Heart right ventricle (tissue), 16 donors: Measurements from ENCODE around the gene VPS18. TPM values are rescaled to one million over a fixed set of nuclear protein-coding genes. Genes with fewer than 3 reads are reported as not detected.
A peak's percentile ranks its signal among the peaks of the same experiment; 100 is the strongest.

ENCODE experiments used
- ATAC-seq, 8 donors: fragments of 200-7000 bp; cut with Tn5 transposase; one replicate each; pipeline ENCODE4 v1.9.1; 2020; ENCODE audit warnings: mild to moderate bottlenecking in 8 of 8, moderate library complexity in 8 of 8, moderate number of reproducible peaks in 1 of 8
- DNase-seq, 2 donors: peaks; one replicate each; pipeline ENCODE4 v3.0.0-alpha.2; 2020
- H3K27ac ChIP-seq, 10 donors: fragments of 200-600 bp; sonication (generic) in 2 of 10; one replicate each; pipeline versions ENCODE4 v1.5.0 to v1.8.0; 2020 to 2022; ENCODE audit warnings: mild to moderate bottlenecking in 3 of 10
- H3K27me3 ChIP-seq, 7 donors: fragments of 200-600 bp; one replicate each; pipeline ENCODE4 v1.8.0; 2021 to 2022; ENCODE audit warnings: mild to moderate bottlenecking in 2 of 7
- H3K36me3 ChIP-seq, 9 donors: fragments of 200-600 bp; sonication (generic) in 1 of 9; one replicate each; pipeline versions ENCODE4 v1.5.0 to v1.8.0; 2020 to 2022; ENCODE audit warnings: mild to moderate bottlenecking in 2 of 9
- H3K4me1 ChIP-seq, 9 donors: fragments of 200-600 bp; sonication (generic) in 1 of 9; one replicate each; pipeline versions ENCODE4 v1.5.0 to v1.8.0; 2020 to 2022; ENCODE audit warnings: mild to moderate bottlenecking in 4 of 9
- H3K4me3 ChIP-seq, 10 donors: fragments of 200-600 bp; sonication (generic) in 2 of 10; one replicate each; pipeline versions ENCODE4 v1.5.0 to v1.8.0; 2020 to 2022; ENCODE audit warnings: mild to moderate bottlenecking in 7 of 10, moderate library complexity in 2 of 10
- H3K9me3 ChIP-seq, 11 donors: fragments of 200-600 bp in 10 of 11; sonication (generic) in 2 of 11; one replicate each; pipeline versions ENCODE4 v1.5.0 to v1.8.0; 2013 to 2022; ENCODE audit warnings: mild to moderate bottlenecking in 2 of 11, control low read depth in 1 of 11, moderate library complexity in 1 of 11
- CTCF ChIP-seq, 9 donors: fragments of 200-600 bp; sonication (generic) in 2 of 9; IDR thresholded peaks; one replicate each; pipeline versions ENCODE4 v1.5.0 to v1.8.0; 2021 to 2022; ENCODE audit warnings: antibody characterized with exemption in 9 of 9, mild to moderate bottlenecking in 5 of 9, moderate library complexity in 1 of 9
- WGBS, 2 donors: extraction: QIAGEN DNeasy Blood & Tissue Kit; methylation state at CpG; one replicate each; pipeline ENCODE4 v1.1.7; 2013; ENCODE audit warnings: inconsistent platforms in 1 of 2; 5-methylcytosine and 5-hydroxymethylcytosine counted together
- intact Hi-C, 10 donors: fragments of 100-400 bp; cut with DNase I; formaldehyde crosslinking; loops; one replicate each; pipeline versions ENCODE4 v1.11.1 to v1.14.2; 2022
- long read RNA-seq, 3 donors: library from polyadenylated mRNA; unstranded; transcript quantifications; one replicate each; pipeline ENCODE4 v2.0.0, GENCODE V29; 2020 to 2021
- polyA plus RNA-seq, 2 donors: library from polyadenylated mRNA; stranded (reverse); fragments of 200-250 nt; gene quantifications; one replicate each; pipeline ENCODE4 v1.2.3, GENCODE V29; 2013
- total RNA-seq, 10 donors: library from RNA; stranded (reverse); fragmentation: NEBNext Ultra II Directional in 3 of 10; extraction: Animal tissue kit (Norgen Biotek cat#: 25700) in 3 of 10; gene quantifications; one replicate each; pipeline versions ENCODE4 v1.2.1 to v1.2.4, GENCODE V29; 2021 to 2023
- donor health status: Arrhythmogenic right ventricular cardiomyopathy.
- donor health status: ischemic (EF 13 %, LVEDD 7.1; RV severe dilation, severe dysfunction).
- donor health status: healthy with polysubstance abuse.
- donor health status: DM: no; HTN: yes; CAD: no.
- donor health status: DM: no; HTN: no; CAD: no.
- donor health status: ischemic (EF 25% LVEDD 6.9; RV normal size, moderate dysfunction).
- donor health status: ischemic (EF 25% LVEDD 5.7; RV mildly dilated, moderate dysfunction).
- donor health status: healthy.
- donor health status: DM: yes; HTN: yes; CAD: no.
- donor health status: Ischemic cardiomyopathy.
- donor health status: ischemic (EF 35%, LVEDD 5.7; RV mildly dilated, moderate dysfunction).
- donor health status: nonischemic (EF 11% LVEDD 7.7; RV severe dilation, severe dysfunction).
- donor health status: DM: yes; HTN: yes; CAD: no.
- donor health status: PGD.
- donor health status: ischemic (EF 29% LVEDD 5.4; RV normal size, mild dysfunction).
- donor health status: nonischemic (EF 23%, LVEDD 6.1; RV moderate dilation, normal function).

Gene VPS18
- 10 to 100 TPM; 16.0 to 25.0 (median 21.5) TPM for total RNA-seq
- 10 to 100 TPM; 10.5 to 12.2 TPM for polyA plus RNA-seq
- long read RNA-seq, donor 1, transcript VPS18-201 (5 exons, 3,895 nt) = major isoform, 16 of 39 reads
- long read RNA-seq, donor 1, partial matches to known transcripts = 22 of 39 reads
- long read RNA-seq, donor 1, other reads (novel, unspliced or antisense) = 1 of 39 reads
- long read RNA-seq, donor 2, transcript VPS18-201 (5 exons, 3,895 nt) = major isoform, 25 of 47 reads
- long read RNA-seq, donor 2, partial matches to known transcripts = 19 of 47 reads
- long read RNA-seq, donor 2, other reads (novel, unspliced or antisense) = 2 of 47 reads
- long read RNA-seq, donor 3, transcript VPS18-201 (5 exons, 3,895 nt) = major isoform, 41 of 91 reads
- long read RNA-seq, donor 3, partial matches to known transcripts = 47 of 91 reads
- long read RNA-seq, donor 3, other reads (novel, unspliced or antisense) = 3 of 91 reads

GRCh38 chr15:40893733-40894680 is at the start of gene VPS18:
TSS of gene VPS18 (plus strand) at chr15:40894450. CDS start at chr15:40894769, 319 bp downstream.
- DNase-seq (peak; percentile 98 to 99), ATAC-seq (peak; percentile 97 to 99 (median 99))
- H3K4me3 ChIP-seq = peak within 1 kb of the TSS; percentile 57 to 99 (median 90)
- H3K27me3 ChIP-seq = no peaks in the 10 kb centered on the region
- peaks cover 0 to 35% (median 22%) of the 10 kb centered on the region in 9 donors for H3K36me3 ChIP-seq
- no peaks in the 10 kb centered on the region for H3K9me3 ChIP-seq
- 2 to 4% methylated on average over 55 of the region's 55 CpGs for WGBS, 2 donors
- peak within 1 kb of the TSS; percentile 69 to 95 (median 86) for H3K27ac ChIP-seq
- intact Hi-C loops = loop anchor here in 9 of 10 donors (1.0 to 10.0 kb wide), 14 partner anchors 35 to 302 kb away; partner anchors contain the start of genes KNL1 (in 5 of the 9), DNAJC17 (in 1 of the 9), INO80 (in 1 of the 9) and RAD51 (in 1 of the 9)
- TF ChIP-seq CTCF (IDR thresholded peaks at IDR 0.05) = peak; percentile 96 to 99 (median 99)
- peaks cover 0 to 30% (median 20%) of the 10 kb centered on the region in 9 donors for H3K4me1 ChIP-seq

GRCh38 chr15:40844696-40845030 is 49.6 kb upstream of the VPS18 start:
- TF ChIP-seq CTCF (IDR thresholded peaks at IDR 0.05) = no peak
- 3% methylated on average over 28 of the region's 28 CpGs for WGBS, 2 donors
- DNase-seq = peak in 1 of 2 donors; percentile 27
- Histone ChIP-seq H3K27ac (no peak overlapping the region), H3K27me3 (peaks cover 9 to 43% (median 35%) of the 10 kb centered on the region in 7 donors), H3K4me1 (peaks cover 10 to 41% (median 13%) of the 10 kb centered on the region in 9 donors), H3K36me3 (no peaks in the 10 kb centered on the region), H3K4me3 (peak overlapping the region; percentile 25 to 65 (median 50)), H3K9me3 (no peaks in the 10 kb centered on the region)
- intact Hi-C loops = no loop called here
- ATAC-seq = peak in 4 of 8 donors; percentile 8 to 31 (median 16)

DNA sequence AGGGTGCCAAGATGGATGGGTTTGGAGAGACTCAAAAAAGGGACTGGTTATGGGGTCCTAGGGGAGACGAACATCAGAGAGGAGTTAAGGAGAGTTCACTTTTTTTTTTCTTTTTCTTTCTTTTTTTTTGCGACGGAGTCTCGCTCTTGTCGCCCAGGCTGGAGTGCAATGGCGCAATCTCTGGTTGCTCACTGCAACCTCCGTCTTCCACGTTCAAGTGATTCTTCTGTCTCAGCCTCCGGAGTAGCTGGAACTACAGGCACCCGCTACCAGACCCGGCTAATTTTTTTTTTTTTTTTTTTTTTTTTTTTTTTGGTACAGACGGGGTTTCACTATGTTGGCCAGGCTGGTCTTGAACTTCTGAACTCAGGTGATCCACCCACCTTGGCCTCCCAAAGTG is 49.2 kb upstream of the VPS18 start:
- intact Hi-C loops = no loop called here
- no peak for DNase-seq
- Histone ChIP-seq H3K27me3 (peaks cover 9 to 43% (median 35%) of the 10 kb centered on the region in 7 donors), H3K36me3 (no peaks in the 10 kb centered on the region), H3K4me1 (peaks cover 10 to 41% (median 13%) of the 10 kb centered on the region in 9 donors), H3K9me3 (no peaks in the 10 kb centered on the region), H3K27ac (no peak overlapping the region), H3K4me3 (peak overlapping the region in 8 of 10 donors; percentile 37 to 65 (median 54))
- no peak for ATAC-seq
- TF ChIP-seq CTCF (IDR thresholded peaks at IDR 0.05) = no peak
- WGBS, 2 donors = 54 to 55% methylated on average over 12 of the region's 12 CpGs
